NCI-H748 treated with DMSO at 0.1 percent for 48 hours (cell line): ENCODE results near the gene TUBGCP2.
"Not testable (repeated sequence)": the region's sequence is repeated elsewhere in the genome, so short reads cannot be mapped to it uniquely, and the experiment has no call there.

Source experiments
- DNase-seq: peaks from one replicate; lab custom pipeline; 2025; lab: John Stamatoyannopoulos, UW

TUBGCP2 gene

DNA sequence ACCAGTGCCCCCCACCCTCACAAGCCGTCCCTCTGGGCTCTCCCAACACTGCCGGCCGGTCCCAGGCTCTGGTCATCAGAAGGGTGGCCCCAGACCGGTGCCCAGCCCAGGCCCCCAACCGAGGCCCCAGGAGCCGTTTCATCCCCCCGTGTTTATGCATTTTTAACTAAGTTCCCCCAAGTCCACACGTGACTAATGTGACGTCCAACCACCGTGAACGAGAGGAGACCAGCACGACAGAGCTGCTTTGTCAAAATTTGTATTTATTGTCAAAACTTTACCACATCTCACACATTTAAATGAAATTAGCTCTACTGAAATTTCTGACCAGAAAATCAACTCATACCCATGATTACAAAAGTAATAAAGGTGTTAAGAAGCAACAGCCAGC is 62.4 kb downstream of the TUBGCP2 start:
- DNase-seq: no peak

DNA sequence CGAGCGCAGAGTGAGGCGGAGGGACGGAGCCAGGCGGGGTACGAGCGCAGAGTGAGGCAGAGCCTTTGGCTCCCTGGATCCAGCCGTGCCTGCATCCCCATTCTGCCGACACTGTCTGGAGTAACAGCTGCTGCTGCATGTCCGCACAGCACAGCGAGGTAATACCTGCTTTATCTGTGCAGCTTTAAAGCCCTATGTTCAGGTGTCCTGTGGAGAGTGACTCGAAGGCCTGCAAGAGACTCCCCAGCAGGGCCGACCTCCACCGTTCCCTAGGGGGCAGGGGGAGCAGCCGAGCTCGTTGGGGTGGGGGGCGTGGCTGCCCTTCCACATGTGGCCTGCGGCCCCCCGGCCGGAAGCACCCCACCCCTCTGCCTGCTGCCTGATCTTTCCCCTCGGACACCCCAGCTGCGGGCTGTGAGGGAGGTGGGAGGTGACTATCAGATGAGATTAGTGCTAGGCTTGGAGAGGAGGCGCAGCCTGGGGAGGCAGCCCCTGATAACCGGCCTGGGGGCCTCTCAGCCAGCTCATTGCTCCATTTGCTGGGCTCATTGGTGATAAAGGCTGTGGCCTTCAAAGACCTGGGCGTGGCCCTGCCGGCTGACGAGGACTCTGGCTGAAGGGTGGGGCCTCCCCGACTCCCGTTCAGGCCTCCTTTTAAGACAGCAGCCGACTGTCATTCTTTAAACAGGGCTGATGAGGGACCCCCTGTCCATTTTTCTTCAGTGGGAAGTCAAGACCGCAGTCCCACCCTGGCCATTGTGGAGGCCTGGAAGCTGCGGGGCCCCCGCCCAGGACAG is 63.0 kb downstream of the TUBGCP2 start:
- no peak for DNase-seq

DNA sequence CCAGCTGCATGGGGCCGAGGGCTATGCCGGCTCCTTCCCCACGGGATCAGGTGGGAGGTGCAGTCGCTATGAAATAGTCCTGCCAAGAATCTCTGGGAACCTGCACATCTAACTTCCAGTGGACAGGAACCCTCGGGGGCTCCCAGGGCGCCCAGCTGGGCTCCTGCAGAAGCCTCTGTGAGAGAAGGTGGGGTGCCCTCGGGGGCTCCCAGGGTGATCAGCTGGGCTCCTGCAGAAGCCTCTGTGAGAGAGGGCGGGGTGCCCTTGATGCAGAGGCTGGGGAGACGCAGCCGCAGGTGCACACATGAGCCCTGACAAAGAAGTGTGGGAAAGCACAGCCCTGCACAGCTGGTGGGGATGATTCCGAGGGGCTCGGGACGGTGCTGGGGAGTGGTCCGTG is 65.1 kb downstream of the TUBGCP2 start:
- no peak for DNase-seq

DNA sequence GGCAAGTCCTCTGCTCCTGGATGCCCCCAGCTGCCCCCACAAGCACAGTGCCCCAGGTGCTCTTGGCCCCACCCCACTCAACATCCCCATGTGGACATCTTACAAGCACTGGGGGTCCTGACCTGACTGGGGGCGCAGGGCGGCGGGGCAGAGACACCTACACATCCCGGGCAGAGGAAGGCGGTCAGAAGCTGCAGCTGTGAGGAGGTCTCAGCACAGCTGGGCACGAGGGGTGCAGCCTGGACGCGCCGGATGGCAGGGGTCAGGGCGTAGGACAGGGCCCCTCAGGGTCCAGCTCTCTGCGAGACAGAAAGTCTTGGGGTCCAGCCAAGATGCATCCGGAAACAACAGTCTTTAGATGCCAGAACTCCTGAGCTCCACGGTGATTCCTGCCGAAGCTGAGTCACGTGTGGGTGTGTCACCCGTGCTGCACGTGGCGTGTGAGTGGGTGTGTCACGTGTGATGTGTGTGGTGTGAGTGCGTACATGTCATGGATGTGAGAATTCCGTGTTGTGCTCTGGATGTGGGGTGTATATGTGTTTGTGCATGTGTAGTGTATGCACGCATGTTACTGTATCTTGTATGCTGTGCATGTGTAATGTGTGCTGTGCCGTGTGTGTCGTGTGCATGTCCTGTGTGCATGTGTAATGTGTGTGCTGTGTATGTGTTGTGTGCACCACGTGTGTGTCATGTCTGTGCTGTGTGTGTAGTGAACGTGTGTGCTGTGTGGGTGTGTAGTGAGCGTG is 65.9 kb downstream of the TUBGCP2 start:
- DNase-seq: no peak

DNA sequence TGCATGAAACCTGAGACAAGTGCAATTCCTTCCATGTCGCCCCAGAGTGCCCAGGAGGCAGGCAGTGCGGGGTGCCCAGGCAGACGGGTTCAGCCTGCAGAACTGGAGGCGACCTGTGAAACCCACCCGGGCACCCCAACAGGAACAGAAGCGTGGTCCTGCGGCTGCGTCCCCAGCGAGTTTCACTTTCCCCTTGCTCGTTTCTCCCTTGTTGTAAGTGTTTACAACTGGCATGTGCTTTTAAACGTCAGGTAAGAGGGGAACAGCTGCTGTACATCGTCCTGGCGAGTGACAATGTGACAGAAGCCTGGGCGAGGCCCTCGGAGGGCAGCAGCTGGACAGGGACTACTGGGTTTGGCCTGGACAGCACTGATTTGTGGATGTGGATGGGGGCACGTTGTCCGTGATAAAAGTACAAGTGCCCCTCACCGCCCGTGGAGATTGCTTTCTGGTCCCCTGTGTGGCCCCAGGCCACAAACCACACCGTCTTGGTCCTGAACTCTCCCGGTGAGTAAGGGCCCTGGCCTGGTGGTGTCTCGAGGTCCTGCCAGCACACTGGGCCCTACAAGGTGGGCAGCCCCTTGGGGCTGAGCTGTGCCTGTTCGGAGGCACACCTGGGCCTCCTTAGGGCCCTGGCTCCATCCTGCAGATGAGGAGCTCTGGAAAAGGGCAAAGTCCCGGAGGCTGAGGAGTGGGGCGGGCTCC is 67.0 kb downstream of the TUBGCP2 start:
- no peak for DNase-seq

DNA sequence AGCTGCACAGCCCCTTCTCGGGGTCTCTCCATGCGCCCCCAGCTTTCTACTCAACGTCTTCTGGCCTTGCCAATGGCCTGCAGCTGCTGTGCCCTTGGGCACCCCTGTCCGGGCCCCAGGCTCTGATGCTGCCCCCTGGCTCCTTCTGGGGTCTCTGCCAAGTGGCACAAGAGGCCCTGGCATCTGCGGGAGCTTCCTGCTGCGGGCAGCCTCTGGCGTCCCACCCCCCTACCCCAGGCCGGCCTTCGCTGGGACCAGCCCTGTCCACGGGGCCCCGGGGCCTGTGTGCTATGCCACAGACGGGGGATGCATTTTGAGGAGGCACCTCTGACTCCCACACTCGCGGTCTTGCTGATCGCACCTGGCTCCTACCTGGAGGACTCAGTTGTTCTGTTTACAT is 68.7 kb downstream of the TUBGCP2 start:
- no peak for DNase-seq

DNA sequence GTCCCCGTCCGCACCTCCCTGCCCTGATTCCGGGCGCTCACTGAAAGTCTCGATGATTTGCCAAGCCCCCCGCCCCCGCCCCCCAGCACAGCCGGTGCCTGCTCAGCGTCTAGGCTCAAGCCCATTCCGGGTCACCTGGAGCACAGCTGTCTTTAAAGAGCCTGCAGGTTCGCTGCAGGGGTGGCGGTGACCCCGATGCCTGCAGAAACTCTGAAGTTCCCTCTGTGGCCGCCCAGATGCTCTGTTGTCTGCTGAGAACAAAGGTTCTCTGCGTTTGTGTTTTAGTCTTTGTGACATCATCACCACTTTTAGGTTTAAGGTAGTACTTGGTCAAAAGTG is 70.2 kb downstream of the TUBGCP2 start:
- DNase-seq: no peak

DNA sequence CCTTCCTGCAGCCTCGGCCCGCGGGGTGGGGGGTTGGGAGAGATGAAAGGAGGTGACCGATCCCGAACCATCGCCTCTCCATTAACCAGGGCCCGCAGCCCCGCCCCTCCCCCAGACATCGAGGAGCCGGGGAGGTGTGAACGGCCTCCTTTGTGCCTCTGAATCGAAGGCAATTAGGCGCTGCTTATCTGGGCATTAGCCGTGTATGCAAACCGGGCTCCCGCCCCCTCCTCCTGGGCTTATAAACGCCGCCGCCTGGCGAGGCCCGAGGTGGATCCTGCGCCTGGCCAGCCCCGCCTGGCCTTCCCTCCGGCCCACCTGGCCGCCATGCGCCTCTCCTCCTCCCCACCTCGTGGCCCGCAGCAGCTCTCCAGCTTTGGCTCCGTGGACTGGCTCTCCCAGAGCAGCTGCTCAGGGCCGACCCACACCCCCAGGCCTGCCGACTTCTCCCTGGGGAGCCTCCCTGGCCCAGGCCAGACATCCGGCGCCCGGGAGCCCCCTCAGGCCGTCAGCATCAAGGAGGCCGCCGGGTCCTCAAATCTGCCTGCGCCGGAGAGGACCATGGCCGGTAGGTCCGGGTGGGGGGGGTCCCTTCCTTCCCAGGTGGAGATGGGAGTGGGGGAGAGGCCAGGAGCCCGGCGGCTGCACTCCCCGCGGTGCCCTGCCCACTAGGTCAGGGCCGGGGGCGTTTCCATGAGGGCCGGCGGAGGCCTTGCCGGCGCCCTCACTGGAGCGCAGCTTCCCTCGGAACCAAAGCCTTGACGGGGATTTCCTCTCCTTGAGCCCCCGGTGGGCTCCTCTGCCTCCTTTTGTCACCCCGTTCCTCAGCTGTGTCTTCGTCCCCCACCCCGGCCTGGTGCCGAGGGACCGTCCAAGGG is 70.8 kb downstream of the TUBGCP2 start, which contains the start of gene VENTX:
Gene VENTX, plus strand, starts transcription at position 268 of the 878 bp plus-strand sequence. Its CDS starts 60 bp downstream, at position 328.
- DNase-seq: no peak

DNA sequence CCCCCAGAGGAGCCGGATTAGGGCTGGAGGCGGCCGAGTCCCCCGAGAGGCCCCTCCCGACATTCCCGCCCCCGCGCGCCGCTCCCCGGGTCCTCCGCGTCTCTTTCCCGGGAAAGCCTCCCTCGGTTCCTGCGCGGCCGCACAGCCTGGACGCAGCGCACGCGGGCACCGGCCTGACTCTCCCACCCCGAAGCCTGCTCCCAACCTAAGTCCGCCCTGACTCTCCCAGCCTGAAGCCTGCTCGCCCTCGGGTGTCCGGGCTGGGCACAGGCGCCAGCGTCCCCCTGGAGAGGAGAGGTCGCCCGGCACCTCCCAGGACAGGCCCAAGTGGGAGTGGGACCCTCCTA is 71.5 kb downstream of the TUBGCP2 start:
- no peak for DNase-seq

DNA sequence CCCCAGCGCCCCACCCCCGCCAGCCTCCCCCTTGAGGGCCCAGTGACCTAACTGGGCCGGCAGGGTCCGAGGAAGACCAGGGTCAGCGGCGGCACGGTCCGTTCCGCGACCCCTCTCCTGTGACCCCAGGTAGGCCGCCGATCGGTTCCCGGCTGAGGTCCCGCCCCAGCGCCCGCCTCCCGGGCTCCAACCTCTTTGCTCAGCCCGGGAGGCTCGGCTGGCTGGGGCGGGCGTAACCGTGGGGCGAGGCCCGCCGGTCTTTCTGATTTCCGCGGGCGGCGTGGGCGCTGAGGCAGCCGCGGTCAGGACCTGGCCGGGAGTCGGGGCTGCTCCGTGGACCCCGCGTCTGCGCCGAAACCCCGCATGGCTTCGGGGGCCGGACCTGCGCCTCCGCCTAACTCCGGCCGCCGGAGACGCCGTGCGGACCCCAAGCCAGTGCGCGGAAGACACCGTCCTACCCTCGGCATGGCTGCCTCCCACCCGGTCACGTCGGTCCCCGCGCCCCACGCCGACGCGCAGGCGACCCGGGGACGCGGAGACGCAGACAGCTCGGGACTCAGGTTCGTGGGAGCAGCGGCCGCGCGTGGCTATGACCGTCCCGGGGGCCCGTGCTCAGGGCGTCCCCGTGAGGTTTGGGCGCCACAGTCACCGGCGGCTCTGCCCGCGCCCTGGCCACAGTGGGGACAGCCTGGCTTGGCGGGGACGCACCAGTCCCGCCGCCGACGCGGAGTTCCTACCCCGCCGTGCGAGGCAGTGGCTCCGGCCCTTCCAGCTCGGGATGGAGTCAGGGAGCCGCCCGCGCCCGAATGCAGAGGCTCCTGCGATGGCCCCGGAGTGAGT is 72.1 kb downstream of the TUBGCP2 start:
- no peak for DNase-seq

DNA sequence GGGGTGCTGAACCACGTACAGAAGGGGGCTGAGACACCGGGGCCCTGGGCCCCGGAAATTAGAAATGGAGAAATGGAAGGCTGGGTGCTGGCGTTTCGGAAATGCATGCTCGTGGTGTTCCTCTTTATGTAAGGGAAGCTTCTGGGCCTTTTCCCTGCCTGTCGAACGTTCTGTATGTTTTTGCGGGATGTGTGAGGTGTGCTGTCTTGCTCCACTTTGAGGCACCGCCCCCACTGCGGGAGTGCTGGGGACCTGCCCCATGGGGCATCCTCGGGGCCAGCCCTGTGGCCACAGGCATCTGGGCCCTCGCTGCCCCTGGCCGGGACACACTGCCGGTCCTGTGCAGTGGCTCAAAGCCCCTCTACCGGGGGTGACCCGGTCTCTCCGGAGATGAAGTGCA is 72.7 kb downstream of the TUBGCP2 start:
- DNase-seq: no peak

DNA sequence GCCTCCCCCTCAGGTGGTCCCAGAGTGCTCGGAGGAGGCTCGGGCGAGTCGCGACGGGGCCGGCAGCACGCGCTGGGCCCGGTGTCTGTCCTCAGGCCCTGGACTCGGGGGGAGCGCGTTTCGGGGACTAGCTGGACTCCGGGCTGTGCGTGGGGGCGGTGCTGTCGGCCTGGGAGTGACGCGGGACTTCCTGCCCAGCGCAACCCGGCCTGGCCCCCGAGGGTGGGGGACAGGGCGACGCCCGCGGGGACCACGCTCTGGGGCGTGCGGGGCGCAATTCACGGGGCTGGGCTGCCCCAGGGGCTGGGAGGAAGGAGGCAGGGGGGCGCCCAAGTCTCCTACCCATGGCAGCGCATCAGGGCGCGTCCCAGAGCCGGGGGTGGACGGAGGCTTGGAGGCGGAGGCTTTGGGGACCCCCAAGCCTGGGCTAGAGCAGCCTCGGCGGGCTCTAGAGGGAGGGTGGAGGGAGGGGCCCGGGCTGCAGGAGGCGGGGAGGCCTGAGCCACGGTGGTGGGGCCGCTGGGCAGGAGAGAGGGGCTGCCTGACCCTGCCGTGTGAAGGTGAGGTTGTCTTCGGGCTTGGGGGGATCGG is 73.3 kb downstream of the TUBGCP2 start:
- no peak for DNase-seq

DNA sequence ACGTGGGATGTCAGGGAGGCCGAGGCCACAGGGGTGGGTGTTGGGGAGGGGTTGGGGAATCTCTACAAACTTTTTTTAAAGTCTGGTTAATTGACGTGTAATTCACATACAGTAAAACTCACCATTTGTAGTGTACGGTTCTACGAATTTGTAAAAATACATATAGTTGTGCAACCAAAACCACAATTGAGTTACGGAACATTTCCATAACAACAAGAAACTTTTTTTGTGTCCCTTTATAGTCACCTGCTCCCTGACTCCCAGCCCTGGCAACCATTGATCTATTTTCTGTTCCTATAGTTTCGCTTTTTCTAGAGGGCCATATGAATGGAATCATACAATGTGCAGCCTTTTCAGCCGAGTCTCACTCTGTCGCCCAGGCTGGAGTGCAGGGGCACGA is 73.9 kb downstream of the TUBGCP2 start:
- not testable (repeated sequence) for DNase-seq

DNA sequence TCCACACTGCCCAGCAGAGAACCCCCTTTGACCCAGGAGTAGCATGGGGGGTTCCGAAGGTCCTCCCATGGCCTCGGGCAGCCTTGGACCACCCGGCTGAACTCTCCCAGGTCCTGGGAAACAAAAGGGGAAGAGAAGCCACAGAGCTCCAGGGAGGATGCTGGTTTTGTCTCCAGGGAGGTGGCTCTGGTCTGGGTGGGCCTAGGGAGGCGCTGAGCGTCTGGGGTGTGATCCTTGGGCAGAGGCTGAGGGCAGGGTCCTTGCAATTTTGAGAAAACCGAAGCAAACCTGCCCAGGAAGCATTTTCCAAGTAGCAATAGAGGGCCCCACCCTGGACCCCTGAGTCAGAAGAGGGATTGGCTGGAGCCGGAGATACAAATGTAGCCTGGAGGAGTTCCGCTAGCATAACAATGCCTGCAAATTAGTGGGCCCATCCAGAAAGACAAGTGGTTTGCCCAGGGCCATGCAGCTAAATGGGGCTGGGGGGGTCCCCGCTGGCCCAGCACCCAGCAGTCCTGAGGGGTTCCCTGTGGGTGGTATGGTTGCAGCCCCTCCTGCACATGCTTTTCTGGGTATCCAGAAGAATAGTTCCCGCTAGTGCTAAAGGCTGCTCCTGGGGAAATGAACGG is 76.6 kb downstream of the TUBGCP2 start:
- no peak for DNase-seq

DNA sequence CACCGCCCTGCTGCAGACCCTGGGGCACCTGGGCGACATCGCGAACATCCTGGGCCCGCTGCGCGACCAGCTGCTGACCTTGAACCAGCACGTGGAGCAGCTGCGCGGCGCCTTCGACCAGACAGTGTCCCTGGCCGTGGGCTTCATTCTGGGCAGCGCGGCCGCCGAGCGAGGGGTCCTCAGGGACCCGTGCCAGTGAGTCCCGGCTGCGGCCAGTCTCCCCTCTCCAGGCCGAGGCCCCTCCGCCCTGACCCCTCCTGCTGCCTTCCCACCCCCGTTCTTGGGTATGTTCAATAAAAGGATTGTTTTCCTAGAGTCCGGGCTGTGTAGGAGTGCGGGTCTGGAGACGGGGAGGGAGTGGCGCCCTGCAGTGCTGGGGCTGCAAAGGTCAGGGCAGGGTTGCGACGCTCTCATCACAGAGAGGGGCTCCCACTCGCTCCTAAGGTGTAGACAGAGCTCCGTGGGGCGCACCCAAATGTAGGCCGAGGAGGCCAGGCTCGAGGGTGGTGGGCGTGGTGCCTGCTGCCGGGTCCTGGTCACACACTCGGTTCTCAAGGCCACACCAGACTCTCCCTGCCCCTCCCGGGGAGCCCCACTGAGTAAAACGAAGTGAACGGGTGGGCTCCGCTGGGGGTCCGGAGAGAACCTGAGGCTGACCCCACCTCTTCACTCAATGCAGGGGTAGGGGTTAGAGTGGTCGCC is 77.3 kb downstream of the TUBGCP2 start:
- DNase-seq: no peak

DNA sequence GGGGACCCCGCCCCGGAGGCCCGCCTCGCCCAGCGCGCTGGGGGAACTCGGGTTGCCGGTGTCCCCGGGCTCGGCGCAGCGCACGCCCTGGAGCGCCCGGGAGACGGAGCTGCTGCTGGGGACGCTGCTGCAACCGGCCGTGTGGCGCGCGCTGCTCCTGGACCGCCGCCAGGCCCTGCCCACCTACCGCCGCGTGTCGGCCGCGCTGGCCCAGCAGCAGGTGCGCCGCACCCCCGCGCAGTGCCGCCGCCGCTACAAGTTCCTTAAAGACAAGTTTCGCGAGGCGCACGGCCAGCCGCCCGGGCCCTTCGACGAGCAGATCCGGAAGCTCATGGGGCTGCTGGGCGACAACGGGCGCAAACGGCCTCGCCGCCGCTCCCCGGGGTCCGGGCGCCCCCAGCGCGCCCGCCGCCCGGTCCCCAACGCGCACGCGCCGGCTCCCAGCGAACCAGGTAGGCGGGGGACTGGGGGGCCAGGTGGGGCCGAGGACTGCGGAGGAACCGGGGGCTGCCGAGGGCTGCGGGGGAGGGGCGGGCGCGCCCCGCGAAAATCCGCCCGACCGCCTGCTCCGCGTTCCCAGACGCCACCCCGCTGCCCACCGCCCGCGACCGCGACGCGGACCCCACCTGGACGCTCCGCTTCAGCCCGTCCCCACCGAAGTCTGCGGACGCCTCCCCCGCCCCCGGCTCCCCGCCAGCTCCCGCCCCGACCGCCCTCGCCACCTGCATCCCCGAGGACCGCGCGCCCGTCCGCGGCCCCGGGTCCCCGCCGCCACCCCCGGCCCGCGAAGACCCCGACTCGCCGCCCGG is 78.1 kb downstream of the TUBGCP2 start:
- DNase-seq: no peak

DNA sequence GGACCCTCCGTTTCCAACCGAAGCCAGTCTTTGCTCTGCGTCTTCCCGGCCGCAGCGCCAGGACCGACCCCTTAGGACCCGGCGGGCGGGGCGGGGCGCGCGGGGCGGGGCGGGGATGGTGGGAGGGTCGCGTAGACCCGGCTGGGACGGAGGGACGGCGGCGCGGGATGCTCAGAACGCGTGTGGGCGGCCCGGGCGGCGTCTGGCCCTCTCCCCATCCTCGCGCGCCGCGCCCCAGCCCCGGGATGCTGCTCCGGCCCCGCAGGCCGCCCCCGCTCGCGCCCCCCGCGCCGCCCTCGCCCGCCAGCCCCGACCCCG is 78.7 kb downstream of the TUBGCP2 start, which contains the start of gene UTF1:
Gene UTF1, plus strand, starts transcription at position 174 of the 318 bp plus-strand sequence. Its CDS starts 72 bp downstream, at position 246.
- no peak for DNase-seq

DNA sequence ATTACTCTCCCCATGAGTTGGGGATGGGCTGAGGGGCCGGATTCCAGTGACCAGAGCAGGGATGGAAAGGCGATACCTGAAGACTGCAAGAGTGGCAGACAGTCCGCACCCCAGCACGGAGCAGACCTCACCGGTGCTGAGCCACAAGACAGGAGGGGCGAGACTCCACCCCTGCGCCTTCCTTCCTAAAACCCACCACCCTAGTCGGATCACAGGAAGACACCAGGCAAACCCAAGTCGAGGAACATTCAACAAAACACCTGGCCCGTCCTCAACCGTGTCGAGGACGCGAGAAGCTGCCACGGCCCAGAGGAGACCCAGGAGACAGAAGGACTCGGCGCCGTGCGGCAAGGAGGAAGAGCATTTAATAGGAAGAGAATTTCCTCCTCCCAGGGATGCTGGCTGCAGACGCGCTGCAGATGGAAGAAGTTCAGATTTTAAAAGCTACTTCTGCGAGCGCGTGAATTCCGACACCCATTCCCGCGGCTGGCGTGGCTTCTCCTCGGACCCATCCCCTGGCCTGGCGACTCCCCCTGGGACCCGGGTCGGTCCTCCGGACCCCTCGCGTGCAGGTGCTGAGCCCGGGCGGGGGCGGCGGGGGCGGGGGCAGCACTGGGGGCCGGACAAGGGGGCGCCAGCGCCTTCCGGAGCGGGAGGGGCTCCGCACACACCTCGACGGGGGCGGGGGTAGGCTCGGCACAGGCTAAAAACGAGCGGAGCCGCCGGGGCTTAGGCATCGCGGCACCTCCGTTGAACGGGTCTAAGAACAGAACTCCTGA is 79.2 kb downstream of the TUBGCP2 start:
- no peak for DNase-seq
